ENCODE measurements around the gene PPP1R12B.
"Not testable (repeated sequence)": the region's sequence is repeated elsewhere in the genome, so short reads cannot be mapped to it uniquely, and the experiment has no call there.

Gene PPP1R12B

GRCh38 chr1:202632241-202632640 lies 283.7 kb downstream of the PPP1R12B start:
- no peak for DNase-seq (ENCODE audit: low spot score)

GRCh38 chr1:202636171-202636570 lies 287.7 kb downstream of the PPP1R12B start:
- not testable (repeated sequence) for DNase-seq (ENCODE audit: low spot score)

- DNase-seq (ENCODE audit: low spot score) = not testable (repeated sequence)
These were observed 289.0 kb downstream of the PPP1R12B start for GRCh38 chr1:202637321-202638018.

DNA sequence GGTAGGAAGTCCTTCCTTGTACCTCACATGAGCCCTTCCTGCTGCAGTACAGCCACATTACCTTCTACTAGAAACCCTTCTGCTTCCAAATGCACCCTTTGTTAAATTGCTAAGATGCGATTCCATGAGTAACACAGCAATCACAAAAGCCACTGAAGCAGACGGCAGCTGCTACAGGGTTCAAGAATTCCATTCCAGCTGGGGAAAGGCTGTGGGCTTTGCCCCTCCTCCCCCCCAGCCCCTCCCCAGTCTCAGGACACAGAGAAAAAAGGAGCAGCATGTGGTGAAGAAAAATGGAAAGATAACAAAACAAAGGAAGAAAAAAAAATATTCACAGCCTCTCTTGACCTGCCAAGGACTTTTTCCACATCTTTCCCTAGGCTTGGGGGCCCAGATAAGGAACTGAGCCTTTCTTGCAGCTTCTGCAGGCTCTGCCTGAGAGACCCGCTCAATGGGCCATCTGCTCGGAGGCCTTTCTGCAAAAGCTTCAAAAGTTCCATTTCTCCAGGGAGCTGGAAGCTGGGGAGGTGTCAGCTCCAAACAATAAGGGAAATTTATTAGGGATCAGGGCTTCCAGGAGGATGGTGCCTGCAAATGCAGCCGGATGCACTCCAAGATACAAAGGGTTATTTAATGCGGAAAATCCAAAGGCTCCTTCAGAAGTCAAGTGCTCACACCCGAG lies 289.7 kb downstream of the PPP1R12B start:
- no peak for DNase-seq (ENCODE audit: low spot score)

DNA sequence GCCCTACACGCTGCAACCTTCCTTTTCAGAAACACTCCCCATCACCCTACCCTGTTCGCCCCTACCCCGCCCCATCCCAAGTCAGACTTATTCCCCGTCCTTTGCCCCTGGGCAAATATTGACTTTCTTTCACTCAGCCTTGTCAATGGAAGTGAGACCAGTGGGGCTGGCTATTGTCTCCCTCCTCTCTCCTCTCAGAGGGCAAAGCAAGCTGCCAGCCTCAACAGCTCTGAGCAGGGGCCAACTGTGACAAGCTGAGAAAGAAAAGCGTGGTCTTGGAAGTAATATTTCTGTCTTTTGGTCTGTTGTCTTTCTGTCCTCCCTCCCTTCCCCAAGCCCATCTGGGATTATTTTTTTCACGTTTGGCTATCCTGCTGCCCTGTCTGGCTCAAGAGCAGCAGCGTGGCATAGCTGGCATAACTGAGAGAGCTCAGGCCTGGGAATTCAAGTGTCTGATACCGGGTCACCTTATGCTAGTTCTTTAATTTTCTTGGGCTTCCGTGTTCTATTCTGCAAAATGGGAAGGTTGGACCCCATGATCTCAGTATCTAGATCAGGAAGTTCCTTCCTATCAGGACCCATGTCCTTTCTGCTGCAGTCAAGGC lies 290.3 kb downstream of the PPP1R12B start:
- DNase-seq (ENCODE audit: low spot score) = not testable (repeated sequence)

DNA sequence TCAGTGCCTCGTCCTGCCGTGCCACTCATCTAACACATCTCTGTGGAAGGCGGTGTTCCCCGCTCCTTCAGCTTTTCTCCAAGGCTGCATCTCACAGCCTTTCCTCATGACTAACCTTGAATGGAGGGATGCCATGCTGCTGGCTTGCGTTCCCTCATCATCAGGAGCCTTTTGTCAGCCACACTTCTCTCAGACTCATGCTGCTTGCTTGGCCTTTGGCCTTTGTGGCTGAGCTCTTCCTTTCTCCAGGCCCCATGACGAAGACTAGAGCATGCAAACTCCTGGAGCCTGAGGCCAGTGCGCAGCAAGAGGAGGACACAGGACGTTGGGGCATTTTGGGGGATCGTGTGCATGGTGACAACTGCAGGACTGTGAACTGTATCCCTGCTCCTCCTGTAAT lies 291.0 kb downstream of the PPP1R12B start:
- DNase-seq (ENCODE audit: low spot score) = no peak

DNA sequence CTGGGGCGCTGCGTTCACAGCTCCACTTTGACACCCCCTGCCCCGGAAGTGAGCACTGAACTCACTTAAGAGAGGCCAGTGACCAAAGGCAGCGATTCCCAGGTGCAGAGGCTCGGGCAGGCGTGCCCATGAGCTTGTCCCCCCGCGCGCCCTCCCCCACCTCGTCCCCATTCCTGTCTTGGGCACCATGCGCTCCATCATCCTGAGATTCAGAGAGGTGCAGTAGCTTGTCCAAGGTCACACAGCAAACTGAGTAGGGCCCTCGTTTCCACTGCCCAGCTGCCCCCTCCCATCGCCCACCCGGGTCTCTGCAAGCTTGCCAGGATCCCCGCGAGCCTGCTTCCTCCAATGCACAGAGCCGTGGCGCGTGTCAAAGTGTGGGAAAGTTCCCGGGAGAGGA lies 293.7 kb downstream of the PPP1R12B start:
- no peak for DNase-seq (ENCODE audit: low spot score)

Data from CD4-positive, alpha-beta T cell treated with Interleukin-15 for 4 hours (primary cell).